Transverse colon (tissue), 3 donors: ENCODE results near the gene NOTCH3.

ENCODE experiments used
- CTCF ChIP-seq, 5 experiments: fragments of 200-600 bp in 3 of 5; fragments of 450-650 bp in 2 of 5; sonication (generic) in 3 of 5; IDR thresholded peaks; 1 replicate in 2 of 5; 2 replicates in 3 of 5; pipeline ENCODE4 v1.5.1; 2016 to 2017; ENCODE audit warnings: antibody characterized with exemption in 5 of 5, inconsistent platforms in 3 of 5, mild to moderate bottlenecking in 2 of 5, moderate library complexity in 1 of 5
- POLR2A ChIP-seq: fragments of 450-650 bp; IDR thresholded peaks from one replicate; pipeline ENCODE4 v1.6.1; 2016; ENCODE audit warnings: antibody characterized with exemption, mild to moderate bottlenecking, moderate library complexity

GRCh38 chr19:15238639-15239155, 37.9 kb upstream of the NOTCH3 start:
- TF ChIP-seq CTCF (IDR thresholded peaks at IDR 0.05), result no peak
- no peak for TF ChIP-seq POLR2A
